NOMO-1 treated with dmso at 0.1 percent for 144 hours (cell line): ENCODE results near the gene DCTN2.
"Not testable (repeated sequence)": the region's sequence is repeated elsewhere in the genome, so short reads cannot be mapped to it uniquely, and the experiment has no call there.

Experiments used
- DNase-seq: peaks from one replicate; lab custom pipeline; 2025; ENCODE audit not compliant: unreplicated experiment; lab: John Stamatoyannopoulos, UW

Gene DCTN2

DNA sequence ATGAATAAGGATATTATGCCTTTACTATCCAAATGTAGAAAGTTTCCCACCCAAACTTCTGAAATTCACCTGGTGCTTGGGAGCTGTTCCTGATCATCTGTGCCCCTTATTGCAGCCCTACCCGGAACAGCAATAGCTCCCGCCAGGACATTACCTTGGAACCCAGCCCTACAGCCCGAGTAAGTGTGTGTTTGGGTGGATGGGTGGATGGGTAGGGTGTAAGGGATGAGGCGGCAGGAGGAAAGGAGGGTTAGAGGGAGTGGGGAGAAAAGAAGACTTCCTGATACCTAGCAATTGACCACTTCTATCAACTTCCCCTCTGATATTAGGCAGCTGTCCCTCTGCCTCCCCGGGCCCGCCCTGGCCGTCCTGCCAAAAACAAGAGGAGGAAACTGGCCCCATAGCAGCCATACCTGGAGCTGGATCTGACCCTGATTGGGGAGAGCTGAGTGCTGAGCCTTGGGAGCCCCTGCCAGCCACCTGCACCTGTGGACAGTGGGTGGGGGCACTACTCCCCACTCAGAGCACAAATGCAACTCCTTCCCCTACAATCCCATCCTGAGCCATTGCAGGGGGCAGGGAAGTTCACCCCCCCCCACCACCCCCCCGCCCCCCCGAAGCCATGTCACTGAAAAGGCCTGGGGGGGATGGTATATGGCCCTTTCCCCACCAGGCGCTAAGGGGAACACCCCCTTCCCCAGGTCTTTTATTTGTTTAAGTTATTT lies 18.0 kb downstream of the DCTN2 start:
- DNase-seq: no peak

DNA sequence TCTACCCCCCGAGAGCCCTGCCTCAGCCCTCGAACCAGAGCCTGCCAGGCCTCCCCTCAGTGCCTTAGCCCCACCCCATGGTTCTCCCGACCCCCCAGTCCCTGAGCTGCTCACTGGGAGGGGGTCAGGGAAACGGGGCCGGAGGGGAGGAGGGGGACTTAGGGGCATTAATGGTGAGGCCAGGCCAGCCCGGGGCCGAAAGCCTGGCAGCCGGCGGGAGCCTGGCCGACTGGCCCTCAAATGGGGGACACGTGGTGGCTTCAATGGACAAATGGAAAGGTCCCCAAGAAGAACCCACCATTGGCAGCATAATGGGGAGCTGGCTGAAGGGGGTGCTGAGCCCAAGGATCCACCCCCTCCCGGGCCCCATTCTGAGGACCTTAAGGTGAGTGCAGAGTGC lies 18.8 kb downstream of the DCTN2 start:
- DNase-seq: no peak

DNA sequence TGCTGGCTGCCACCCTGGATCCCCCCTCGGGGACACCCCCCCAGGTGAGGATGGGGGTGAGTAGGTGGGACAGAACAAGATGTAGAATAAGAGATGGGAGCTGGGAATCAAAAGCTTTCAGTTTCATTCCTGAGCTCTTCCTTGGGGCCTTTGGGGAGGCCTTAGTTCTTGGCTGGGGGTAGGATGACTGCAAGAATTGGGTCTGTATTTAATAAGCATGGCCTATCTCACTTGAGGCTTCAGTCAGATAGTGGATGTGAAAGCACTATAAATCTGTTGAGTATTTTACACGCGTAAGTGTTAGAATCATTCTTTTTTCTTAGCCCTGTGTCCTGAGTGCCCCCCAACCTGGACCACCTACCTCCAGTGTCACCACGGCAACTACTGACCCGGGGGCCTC lies 19.8 kb downstream of the DCTN2 start:
- DNase-seq: no peak

DNA sequence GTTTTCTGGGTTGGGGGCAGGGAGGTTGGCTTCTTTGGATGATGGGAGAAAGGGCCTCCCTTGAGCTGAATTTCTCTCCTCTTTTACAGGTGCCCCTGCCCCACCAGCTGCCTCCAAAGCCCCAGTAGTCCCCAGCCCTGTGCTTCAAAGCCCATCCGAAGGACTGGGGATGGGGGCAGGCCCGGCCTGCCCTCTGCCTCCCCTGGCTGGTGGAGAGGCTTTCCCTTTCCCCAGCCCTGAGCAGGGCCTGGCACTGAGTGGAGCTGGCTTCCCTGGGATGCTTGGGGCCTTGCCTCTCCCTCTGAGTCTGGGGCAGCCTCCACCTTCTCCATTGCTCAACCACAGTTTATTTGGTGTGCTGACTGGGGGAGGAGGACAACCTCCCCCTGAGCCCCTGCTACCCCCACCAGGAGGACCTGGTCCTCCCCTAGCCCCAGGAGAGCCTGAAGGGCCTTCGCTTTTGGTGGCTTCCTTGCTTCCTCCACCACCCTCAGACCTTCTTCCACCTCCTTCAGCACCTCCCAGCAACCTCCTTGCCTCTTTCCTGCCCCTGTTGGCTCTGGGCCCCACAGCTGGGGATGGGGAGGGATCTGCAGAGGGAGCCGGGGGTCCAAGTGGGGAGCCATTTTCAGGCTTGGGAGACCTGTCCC lies 20.4 kb downstream of the DCTN2 start:
- no peak for DNase-seq

DNA sequence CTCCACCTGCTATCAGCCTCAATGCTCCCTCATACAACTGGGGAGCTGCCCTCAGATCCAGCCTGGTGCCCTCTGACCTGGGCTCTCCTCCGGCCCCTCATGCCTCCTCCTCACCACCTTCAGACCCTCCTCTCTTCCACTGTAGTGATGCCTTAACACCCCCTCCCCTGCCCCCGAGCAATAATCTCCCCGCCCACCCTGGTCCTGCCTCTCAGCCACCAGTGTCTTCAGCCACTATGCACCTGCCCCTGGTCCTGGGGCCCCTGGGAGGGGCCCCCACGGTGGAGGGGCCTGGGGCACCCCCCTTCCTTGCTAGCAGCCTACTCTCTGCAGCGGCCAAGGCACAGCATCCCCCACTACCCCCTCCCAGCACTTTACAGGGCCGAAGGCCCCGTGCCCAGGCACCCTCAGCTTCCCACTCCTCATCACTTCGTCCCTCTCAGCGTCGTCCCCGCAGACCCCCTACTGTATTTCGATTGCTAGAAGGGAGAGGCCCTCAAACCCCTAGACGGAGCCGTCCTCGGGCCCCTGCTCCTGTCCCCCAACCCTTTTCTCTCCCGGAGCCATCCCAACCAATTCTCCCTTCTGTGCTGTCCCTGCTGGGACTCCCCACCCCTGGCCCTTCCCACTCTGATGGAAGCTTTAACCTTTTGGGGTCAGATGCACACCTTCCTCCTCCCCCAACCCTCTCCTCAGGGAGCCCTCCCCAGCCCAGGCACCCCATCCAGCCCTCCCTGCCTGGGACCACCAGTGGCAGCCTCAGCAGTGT lies 21.2 kb downstream of the DCTN2 start:
- DNase-seq: no peak

DNA sequence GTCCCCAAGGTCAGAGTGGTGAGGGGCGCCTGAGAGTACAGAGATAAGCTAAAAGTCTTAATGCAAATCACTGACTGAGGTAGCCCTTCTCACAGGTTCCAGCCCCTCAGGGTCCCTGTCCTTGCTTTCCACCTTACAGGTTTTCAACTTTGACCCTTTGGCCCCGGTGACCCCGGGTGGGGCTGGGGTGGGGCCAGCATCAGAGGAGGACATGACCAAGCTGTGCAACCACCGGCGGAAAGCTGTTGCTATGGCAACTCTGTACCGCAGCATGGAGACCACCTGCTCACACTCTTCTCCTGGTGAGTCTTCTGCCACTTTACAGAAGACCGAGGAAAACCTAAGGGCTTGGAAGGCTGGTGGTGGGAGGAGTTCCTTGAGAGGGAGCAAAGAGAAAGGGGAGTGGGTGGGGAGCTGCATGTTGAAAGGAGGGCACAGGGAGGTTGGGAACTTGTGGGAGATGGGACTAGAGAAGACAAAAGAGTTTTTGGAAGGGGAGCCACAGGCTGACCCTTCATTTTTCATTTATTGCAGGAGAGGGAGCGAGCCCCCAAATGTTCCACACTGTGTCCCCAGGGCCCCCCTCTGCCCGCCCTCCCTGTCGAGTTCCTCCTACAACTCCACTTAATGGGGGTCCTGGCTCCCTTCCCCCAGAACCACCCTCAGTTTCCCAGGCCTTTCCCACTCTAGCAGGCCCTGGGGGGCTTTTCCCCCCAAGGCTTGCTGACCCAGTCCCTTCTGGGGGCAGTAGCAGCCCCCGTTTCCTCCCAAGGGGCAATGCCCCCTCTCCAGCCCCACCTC lies 22.0 kb downstream of the DCTN2 start:
- DNase-seq: no peak

DNA sequence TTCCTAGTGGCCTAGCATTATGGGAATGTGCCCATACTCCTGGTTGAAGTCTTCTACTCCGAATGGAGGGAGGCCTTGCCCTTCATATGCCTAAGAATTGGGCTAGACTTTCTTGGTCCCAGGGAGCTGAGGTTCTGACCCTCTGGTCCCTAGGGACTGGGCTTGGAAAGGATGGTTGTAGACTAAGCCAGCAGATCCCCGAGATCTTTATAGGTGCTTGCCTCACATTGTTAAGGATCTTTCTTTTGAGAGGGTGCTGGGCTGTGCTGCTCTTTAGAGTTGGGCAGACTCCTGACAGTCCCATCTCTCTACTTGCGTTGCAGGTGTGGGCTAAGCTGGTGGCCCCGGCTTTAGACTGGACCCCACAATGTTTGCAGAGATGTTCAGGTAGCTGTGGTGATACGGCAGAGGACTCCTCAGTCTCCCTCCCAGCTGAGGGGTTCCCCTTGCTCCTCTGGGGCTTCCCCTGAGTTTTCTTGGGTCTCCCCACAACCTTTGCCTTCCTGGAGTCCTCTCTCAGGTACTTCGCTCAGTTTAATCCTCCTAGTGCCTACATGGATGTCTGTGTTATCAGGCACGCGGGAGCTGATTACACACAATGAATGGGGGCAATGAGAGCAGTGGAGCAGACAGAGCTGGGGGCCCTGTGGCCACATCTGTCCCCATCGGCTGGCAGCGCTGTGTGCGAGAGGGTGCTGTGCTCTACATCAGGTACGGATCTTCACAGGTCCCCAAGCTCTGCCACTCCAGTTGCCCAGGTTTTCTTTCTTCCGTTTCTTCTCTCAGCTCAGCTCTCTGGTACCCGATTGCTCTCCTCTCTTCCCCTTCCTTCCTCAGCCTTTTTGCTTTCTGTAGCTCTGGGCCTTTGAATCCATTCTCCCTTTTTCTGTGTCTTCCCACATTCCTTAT lies 23.0 kb downstream of the DCTN2 start:
- no peak for DNase-seq

DNA sequence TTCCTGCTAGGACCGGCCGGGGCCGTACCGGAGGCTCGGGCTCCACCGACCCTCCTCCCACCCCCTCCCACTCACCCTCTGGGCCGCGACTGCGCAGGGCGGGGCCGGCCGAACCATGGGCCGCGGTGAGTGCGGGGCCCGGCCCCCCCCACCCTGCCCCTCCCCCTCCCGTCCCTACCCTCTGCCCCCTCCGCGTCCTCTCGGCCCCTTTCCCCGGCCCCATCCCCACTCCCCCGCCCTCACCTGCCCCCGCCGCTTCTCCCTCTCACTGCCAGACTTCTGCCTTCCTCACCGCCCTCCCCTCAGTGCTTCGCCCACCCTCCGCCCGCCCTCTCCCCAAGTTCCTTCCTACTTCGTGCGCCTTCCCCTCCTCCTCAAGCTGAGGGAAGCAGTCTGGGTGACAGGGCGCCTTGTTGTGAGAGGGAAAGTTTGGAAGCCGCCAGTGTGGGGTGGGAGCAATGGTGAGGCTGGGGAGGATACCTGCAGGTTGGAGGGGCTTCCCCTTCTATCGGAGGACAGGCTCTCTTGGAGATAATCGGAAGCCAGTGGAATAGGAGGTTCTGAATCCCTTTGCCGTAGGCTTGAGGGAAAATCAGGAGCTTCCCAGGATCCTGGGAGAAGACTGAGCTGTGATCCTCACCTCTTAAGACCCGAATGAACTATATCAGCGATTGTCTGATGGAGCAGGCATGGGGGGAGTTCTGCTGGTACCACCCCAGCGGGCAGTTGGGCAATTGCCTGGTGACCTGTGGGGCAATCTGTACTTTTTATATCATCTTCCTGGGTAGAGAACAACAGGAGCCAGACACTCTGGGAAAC lies 23.9 kb downstream of the DCTN2 start:
- peak; percentile 80 for DNase-seq

DNA sequence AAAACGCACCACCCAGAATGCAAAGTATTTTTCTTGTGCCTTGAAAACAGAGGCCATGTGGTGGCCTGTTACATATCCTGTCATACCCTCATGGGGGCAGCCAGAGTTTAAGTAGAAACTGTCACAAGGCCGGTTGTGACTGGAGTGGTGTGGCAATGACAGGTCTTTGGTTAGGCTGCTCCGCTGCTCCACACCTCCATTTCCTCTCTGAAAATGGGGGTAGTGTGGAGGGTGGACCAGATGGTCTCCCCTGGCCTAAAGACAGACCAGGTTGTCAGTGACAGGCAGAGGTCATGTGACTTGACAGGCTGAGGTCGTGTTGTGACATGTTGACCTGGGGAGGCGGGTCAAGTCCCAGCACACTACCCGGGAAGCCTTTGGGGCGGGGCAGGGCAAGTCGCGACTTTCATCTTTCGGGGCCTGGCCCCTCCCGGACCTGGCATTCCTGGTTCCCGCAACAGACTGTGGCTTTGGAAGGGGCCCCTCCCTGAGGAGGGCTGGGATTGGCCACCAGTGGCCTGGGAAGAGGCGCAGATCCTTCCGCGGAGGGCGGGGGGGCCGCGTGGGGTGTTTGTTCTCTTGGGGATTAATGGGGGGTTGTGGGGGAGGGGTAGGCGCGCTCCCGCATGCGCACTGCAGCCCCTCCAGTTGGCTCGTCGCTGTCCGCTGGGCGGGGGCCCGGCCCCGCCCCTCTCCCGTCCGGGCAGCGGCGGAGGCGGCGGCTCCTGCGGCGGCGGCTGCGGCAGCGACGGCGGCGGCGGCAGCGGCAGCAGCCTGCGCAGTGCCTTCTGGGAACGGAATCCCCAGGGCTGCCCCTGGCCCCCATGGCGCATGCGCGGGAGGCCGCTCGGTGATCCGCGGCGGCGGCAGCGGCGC lies 24.7 kb downstream of the DCTN2 start, which contains the start of gene MBD6:
TSS of gene MBD6 (plus strand) at position 814 of the 876 bp plus-strand sequence. CDS start 1,480 bp downstream, outside the sequence.
- DNase-seq: peak; percentile 88

DNA sequence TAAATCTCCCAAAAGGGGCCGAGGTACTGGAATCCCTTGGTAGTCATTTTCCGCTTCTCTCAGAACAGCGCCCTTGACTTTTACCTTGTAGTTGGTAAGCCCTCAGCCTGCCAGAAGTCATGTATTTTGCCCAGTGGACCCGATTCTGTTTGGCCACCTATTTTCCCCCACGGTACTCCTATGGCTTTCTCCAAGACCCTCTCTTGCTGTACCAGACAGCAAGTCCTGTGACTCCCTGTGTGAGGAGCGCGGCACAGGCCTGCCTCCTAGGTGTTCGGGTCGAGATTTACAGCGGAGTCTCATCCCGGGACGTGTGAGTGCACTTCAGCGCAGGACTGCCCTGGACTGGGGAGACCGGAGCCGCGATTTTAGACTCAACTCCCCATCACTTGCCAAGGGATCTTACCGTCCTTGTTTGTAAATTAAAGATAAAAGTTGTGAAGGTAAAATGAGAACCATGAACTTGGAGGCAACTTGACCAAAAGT lies 25.4 kb downstream of the DCTN2 start:
- no peak for DNase-seq

DNA sequence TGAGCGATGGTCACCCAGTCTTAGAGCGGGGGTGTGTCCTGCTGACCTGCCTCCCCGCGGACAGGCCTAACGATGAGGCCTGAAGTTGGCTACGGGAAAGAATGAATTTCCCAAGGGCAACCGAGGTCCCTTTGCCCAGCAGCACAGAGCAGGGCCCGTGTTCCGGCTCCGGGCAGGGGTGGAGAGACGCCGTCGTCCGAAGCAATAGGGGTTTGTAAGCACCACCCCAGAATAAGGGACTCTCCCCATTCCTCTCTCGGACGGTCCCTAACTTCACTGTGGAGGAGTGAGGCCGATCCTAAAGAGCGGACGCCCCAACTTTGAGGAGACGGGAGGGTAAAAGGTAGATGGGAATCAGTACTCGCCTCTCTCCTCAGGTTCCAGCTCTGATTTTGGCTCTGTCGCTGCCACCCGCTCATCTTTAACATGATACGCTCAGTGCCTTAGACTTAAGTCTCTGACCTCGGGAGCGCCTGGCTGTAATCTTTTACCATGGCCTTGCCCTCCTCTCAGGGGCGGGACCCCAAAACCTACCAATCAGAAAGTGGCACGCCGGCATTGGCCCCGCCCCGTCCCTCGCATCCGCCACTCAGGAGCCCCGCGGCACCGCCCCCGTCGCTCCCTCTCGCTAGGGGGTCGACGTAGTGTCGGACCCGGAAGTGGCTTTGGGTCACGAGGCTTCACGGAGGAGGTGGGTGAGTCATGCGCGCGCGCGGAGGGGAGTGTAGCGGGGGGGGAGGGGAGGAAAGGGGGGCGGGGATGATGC lies 26.8 kb downstream of the DCTN2 start, which contains the start of gene DDIT3:
TSS of gene DDIT3 (minus strand) at position 462 of the 766 bp plus-strand sequence. CDS start 3,108 bp downstream, outside the sequence.
- peak; percentile 93 for DNase-seq

DNA sequence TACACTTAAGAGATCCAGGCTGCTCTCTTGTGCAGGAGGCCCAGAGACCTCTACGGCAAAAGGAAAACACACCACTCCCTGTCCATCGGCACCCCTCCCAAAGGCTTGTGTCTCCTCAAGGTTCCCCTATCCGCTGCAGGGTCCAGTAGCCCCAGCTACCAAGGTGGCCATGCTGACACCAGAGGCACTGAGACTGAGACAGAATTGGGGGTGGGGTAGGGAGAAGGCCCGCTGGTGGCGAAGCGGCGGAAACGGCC lies 27.3 kb downstream of the DCTN2 start:
- no peak for DNase-seq

DNA sequence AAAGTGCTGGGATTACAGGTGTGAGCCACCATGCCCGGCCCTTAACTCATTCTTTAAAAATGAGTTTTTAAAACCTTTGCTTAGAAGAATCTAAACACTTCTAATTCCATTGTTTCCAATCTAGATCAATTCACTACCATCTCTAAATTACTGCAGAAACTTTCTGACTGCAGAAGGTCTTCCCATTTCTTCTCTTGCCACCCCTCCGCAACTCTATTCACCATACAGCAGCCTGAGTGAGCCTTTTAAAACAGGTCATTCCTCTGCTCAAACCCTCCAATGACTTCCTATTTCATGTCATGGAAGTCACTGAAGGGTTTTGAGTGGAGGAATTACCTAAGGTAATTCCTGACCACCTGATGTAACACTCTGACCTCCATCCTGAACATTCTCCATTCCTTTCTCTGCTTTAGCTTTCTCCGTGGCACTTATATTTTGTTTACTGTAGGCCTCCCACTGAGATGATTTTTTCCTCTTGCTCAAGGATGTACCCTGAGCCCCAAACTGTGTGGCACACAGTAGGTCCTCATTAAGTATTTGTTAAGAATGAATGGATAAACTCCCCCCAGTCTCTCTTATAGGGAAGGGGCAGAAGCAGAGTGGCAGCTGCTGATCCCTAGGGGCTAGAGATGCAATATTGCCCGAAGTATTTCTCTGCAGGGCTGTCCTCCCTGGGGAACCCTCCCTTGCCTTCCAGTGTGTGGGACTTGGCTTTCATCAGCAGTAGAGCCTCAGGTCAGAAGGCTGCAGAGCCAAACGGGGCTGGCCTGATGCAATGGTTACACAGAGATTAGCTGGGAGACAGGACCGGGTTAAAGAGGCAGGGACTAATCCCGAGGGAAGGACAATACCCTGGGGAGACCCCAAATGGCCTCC lies 27.8 kb downstream of the DCTN2 start:
- DNase-seq: no peak

DNA sequence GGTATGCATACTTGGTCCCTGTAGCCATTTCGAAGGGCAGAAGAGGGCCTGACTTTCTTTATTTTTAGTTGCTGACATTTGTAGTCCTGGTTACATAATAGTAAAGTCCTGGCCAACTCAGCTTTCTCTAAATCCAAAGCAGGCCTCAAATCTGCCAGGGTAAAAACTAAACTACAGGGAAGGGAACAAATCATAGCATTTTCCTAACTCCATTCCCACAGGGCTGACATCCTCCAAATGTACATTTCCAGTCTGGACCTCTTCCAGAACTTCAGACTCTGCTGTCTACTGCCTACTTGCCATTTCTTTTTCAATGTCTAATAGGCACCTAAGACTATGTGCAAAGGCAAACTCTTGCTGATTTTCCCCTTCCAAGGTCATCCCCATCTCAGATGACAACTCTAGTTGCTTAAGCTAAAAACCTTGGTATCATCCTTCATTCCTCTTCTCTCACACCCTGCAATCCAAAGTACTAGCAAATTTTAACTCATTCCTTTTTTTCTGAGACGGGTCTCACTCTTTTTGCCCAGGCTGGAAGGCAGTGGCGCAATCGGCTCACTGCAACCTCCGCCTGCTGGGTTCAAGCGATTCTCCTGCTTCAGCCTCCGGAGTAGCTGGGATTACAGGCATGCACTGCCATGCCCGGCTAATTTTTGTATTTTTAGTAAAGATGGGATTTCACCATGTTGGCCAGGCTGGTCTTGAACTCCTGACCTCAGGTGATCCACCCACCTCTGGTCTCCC lies 28.6 kb downstream of the DCTN2 start:
- no peak for DNase-seq

DNA sequence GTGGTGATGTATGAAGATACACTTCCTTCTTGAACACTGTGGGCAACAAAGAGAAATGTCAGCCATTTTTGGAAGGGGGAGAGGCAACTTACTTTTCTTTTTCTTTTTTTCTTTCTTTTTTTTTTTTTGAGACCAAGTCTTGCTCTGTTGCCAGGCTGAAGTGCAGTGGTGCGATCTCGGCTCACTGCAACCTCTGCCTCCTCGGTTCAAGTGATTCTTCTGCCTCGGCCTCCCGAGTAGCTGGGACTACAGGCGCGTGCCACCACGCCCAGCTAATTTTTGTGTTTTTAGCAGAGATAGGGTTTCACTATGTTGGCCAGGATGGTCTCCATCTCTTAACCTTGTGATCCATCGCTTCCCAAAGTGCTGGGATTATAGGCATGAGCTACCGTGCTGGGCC lies 29.3 kb downstream of the DCTN2 start:
- not testable (repeated sequence) for DNase-seq

DNA sequence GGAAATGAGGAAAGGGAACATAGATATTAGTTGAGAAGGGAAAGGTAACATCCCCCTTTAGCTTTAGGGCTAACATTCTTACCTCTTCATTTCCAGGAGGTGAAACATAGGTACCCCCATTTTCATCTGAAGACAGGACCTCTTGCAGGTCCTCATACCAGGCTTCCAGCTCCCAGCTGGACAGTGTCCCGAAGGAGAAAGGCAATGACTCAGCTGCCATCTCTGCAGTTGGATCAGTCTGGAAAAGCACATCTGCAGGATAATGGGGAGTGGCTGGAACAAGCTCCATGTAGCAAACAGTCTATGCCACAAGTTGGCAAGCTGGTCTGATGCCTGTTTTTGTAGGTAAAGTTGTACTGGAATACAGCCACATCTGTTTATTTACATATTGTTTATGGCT lies 29.8 kb downstream of the DCTN2 start:
- no peak for DNase-seq
